Panc1 (cell line): Measurements from ENCODE around the gene EXOC6B.

Source experiments
- TCF7L2 ChIP-seq: IDR thresholded peaks from 2 replicates; pipeline ENCODE4 v1.6.1; 2011; ENCODE audit warnings: mild to moderate bottlenecking, low read depth, low read length, inconsistent platforms
- TF ChIP-seq, protein P1 (sequence below): fragments of 450-650 bp; IDR thresholded peaks from 2 replicates; pipeline ENCODE4 v1.5.1; 2017; ENCODE audit warnings: mild to moderate bottlenecking

DNA sequence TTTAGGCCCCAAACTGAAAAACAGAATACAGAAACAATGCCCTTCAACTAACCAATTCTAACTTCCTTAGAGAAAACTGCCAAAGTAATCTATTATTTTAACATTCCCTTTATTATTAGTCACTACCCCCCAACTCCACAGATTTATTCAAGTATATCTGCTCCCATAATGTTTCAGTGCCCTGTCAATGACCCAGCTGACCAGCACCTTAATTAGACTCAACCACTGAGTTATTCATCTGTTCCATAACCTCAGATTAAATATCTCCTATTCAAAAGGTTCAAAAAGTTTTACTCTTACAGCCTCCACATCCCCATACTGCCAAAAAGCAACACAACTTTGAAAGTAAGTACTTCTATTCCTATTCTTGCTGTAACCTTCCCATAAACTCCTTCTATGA is 202.4 kb downstream of the EXOC6B start:
- TF ChIP-seq, protein P1, sequence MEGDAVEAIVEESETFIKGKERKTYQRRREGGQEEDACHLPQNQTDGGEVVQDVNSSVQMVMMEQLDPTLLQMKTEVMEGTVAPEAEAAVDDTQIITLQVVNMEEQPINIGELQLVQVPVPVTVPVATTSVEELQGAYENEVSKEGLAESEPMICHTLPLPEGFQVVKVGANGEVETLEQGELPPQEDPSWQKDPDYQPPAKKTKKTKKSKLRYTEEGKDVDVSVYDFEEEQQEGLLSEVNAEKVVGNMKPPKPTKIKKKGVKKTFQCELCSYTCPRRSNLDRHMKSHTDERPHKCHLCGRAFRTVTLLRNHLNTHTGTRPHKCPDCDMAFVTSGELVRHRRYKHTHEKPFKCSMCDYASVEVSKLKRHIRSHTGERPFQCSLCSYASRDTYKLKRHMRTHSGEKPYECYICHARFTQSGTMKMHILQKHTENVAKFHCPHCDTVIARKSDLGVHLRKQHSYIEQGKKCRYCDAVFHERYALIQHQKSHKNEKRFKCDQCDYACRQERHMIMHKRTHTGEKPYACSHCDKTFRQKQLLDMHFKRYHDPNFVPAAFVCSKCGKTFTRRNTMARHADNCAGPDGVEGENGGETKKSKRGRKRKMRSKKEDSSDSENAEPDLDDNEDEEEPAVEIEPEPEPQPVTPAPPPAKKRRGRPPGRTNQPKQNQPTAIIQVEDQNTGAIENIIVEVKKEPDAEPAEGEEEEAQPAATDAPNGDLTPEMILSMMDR = no peak
- no peak for TF ChIP-seq TCF7L2
